EH (cell line): ENCODE data around the gene LRRC71.

Experiments used
- DNase-seq: peaks from one replicate; pipeline ENCODE4 v3.0.0-alpha.2; 2015; ENCODE audit warnings: low read depth

The LRRC71 gene

DNA sequence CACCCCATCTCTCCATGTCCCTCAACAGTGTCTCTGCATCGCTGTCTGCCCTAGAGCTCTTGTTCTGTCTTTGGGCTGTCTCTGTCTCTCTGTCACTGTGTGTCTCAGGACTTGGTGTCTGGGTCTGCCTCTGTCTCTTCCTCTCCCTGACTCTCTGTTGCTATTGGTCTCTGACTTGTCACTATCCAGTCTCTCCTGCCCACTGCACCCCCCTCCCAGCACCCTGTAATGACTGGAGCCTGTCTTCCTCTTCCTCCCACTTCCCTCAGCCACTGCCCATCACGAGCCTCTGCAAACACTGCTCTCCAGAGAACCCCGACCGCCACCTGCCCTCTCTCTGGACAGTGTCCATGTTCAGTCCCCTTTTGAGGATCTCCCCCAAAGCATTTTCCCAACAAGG is 14.8 kb upstream of the LRRC71 start:
- no peak for DNase-seq

DNA sequence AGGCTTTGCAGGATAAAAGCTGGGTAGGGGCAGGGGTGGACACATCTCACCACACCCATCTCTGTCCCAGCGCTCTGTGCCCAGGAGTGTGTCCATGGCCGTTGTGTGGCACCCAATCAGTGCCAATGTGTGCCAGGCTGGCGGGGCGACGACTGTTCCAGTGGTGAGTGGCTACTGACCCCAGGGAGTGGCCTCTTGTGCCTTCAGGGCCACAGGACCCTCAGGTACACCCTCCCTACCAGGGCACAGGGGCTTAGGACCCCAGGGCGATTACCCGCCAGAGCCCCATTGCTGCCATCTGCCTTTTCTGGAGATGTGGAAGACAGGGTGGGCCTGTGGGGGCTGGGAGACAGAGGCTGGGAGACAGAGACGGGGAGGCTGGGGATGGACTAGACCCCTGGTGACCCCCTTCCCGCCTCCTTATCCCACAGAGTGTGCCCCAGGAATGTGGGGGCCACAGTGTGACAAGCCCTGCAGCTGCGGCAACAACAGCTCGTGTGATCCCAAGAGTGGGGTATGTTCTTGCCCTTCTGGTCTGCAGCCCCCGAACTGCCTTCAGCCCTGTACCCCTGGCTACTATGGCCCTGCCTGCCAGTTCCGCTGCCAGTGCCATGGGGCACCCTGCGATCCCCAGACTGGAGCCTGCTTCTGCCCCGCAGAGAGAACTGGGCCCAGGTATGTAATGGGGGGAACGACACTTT is 14.1 kb upstream of the LRRC71 start:
- DNase-seq, result no peak

- DNase-seq, result no peak
Measured at GRCh38 chr1:156908541-156908940, 11.9 kb upstream of the LRRC71 start.

- DNase-seq, result no peak
Measured at GRCh38 chr1:156908955-156909354, 11.5 kb upstream of the LRRC71 start.

GRCh38 chr1:156909671-156910070 is 10.8 kb upstream of the LRRC71 start:
- no peak for DNase-seq

- DNase-seq, result peak; percentile 41
Measured at GRCh38 chr1:156910309-156910782, 10.1 kb upstream of the LRRC71 start.

GRCh38 chr1:156911577-156912298 is 8.7 kb upstream of the LRRC71 start:
- DNase-seq, result no peak

DNA sequence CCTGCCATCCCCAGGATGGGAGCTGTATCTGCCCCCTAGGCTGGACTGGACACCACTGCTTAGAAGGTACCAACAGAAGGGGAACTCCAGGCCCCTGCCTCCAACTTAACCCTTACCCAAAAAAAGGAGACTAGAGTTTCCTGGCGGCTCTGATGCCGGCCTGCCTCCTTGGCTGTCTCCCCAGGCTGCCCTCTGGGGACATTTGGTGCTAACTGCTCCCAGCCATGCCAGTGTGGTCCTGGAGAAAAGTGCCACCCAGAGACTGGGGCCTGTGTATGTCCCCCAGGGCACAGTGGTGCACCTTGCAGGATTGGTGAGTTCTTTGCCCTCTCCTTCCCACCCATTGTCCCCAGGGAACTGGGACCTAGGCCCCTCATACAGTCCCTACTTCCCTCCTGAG is 8.1 kb upstream of the LRRC71 start:
- DNase-seq, result no peak

DNA sequence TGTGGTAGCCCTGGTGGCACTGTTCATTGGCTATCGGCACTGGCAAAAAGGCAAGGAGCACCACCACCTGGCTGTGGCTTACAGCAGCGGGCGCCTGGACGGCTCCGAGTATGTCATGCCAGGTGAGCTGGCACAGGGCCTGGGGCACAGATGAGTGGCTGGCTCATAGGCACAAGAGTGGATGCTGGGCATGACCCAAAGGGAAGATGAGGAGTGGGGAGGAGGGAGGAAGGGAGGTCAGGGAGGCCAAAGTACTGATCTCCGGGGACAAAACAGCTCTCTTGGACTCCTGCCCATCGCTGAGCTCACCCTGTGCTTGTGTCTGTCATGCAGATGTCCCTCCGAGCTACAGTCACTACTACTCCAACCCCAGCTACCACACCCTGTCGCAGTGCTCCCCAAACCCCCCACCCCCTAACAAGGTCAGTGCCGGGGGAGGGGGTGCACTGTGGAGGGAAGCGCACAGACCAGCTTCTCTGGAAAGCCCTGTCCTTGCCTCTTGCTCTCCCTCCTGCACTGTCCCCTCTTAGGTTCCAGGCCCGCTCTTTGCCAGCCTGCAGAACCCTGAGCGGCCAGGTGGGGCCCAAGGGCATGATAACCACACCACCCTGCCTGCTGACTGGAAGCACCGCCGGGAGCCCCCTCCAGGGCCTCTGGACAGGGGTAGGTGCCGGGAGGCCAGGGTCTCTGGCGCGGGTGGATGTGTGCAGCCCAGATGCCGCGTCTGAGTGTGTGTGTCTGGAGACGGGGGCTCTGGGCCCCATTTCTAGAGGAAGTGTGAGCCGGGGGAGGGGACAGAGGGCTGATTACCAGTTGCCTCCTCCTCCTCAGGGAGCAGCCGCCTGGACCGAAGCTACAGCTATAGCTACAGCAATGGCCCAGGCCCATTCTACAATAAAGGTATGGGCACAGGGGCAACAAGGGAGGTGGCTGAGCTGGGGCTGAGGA is 7.3 kb upstream of the LRRC71 start:
- DNase-seq, result peak; percentile 50

DNA sequence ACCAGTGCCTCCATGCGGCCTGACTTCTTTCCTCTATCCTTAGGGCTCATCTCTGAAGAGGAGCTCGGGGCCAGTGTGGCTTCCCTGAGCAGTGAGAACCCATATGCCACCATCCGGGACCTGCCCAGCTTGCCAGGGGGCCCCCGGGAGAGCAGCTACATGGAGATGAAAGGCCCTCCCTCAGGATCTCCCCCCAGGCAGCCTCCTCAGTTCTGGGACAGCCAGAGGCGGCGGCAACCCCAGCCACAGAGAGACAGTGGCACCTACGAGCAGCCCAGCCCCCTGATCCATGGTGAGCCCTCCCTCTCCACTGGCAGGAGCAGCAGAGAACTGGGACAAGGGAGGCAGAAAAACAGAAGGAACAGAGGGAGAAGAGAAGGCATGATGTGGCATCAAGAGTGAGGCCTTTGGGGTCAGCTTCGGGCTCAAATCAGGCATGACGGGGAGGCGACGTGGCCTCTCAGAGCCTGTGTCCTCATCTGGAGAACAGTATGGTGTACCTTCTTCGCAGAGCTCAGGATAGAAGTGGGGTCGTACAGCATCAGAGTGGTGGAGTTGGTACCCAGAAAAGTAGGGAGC is 6.5 kb upstream of the LRRC71 start:
- DNase-seq, result no peak

DNA sequence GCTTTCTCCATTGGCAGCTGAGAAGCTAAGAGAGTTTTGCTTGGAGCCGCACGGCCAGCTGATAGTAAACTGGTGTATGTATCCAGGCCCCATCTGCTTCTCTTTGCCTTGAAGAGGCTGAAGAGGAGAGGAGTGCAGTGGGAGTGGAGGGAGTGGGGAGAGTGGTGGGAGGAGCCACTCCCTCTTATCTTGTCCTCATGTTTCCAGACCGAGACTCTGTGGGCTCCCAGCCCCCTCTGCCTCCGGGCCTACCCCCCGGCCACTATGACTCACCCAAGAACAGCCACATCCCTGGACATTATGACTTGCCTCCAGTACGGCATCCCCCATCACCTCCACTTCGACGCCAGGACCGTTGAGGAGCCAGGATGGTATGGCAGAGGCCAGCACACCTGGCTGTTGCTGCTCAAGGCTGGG is 6.0 kb upstream of the LRRC71 start:
- peak; percentile 75 for DNase-seq

DNA sequence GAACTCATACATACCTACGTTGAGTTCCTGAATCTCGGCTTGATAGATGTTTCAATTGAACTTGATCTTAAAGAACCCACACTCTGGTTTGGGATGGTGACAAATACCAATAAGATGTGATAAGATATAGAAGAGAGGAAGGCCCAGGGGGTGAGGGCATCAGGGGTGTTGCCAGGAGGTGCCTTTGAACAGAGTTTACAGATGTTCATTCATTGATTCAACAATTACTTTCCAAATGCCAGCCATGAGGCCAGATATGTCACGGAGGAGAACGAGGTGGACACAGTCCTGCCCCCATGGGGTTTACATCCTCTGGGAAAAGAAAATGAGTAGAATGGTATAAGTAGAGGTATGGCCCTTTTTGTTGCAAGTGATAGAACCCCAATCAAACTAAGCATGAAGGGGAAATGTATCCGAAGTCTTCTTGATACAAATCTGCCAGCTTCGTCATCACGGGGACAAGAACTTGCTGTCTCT is 659 bp downstream of the LRRC71 start:
- no peak for DNase-seq

GRCh38 chr1:156922986-156923669 is 2.7 kb downstream of the LRRC71 start:
- DNase-seq, result no peak

GRCh38 chr1:156923670-156924477 is 3.4 kb downstream of the LRRC71 start:
- DNase-seq, result no peak

DNA sequence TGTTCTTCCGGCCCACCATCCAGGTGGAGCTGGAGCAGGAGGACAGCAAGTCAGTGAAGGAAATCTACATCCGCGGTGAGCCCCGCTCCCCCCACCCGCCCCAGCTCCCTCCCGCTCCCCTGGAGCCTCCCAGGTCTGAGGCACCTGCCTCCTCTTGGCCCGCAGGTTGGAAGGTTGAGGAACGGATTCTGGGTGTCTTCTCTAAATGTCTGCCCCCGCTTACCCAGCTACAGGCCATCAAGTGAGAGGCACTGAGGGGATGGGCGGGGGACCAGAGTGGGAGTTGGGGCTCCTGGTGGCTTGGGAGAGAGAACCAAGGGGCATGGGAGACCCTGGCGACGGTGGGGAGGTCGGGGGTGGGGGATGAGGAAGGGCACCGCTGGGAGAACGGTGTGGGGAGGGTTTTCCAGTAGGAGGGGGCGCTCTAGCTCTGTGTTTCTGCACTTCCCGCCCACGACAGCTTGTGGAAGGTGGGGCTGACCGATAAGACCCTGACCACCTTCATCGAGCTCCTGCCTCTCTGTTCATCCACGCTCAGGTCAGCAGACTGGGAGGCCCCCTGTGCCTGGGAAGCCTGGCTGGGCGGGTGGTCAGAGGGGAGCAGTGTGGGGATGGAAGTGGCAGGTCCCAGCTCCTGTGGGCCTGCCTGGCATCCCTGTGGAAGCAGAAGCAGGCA is 4.2 kb downstream of the LRRC71 start:
- DNase-seq, result no peak

- DNase-seq, result no peak
Measured at GRCh38 chr1:156925154-156926010, 5.0 kb downstream of the LRRC71 start.

- DNase-seq, result peak; percentile 93
Measured at GRCh38 chr1:156926175-156926574, 5.7 kb downstream of the LRRC71 start.

GRCh38 chr1:156926695-156927094 is 6.3 kb downstream of the LRRC71 start:
- DNase-seq, result peak; percentile 52
